HG03439 (cell line): ENCODE results near the gene CSNK2A3.

Experiments used
- ATAC-seq: cut with Tn5 transposase; IDR thresholded peaks from one replicate; pipeline ENCODE4 v1.9.1; 2021; ENCODE audit warnings: mild to moderate bottlenecking, moderate library complexity; ENCODE audit not compliant: unreplicated experiment

CSNK2A3 gene

GRCh38 chr11:11344045-11344444 is 9.0 kb downstream of the CSNK2A3 start:
- ATAC-seq, result no peak

- ATAC-seq, result no peak
These were observed 14.7 kb downstream of the CSNK2A3 start for GRCh38 chr11:11338304-11338703.

GRCh38 chr11:11336664-11337063 is 16.4 kb downstream of the CSNK2A3 start:
- no peak for ATAC-seq

- ATAC-seq, result no peak
These were observed 18.0 kb downstream of the CSNK2A3 start for GRCh38 chr11:11335043-11335442.

- ATAC-seq, result no peak
These were observed 18.4 kb downstream of the CSNK2A3 start for GRCh38 chr11:11334607-11335006.

- no peak for ATAC-seq
These were observed 20.8 kb downstream of the CSNK2A3 start for GRCh38 chr11:11332141-11332710.

- no peak for ATAC-seq
These were observed 23.8 kb downstream of the CSNK2A3 start for GRCh38 chr11:11329062-11329806.

- ATAC-seq, result no peak
These were observed 29.0 kb downstream of the CSNK2A3 start for GRCh38 chr11:11324090-11324489.

- no peak for ATAC-seq
These were observed 30.9 kb downstream of the CSNK2A3 start for GRCh38 chr11:11322101-11322500.

GRCh38 chr11:11320825-11321224 is 32.2 kb downstream of the CSNK2A3 start:
- ATAC-seq, result no peak

GRCh38 chr11:11318961-11319360 is 34.1 kb downstream of the CSNK2A3 start:
- ATAC-seq, result no peak

GRCh38 chr11:11318461-11318860 is 34.6 kb downstream of the CSNK2A3 start:
- ATAC-seq, result no peak

- no peak for ATAC-seq
These were observed 36.3 kb downstream of the CSNK2A3 start for GRCh38 chr11:11316651-11317230.

- no peak for ATAC-seq
These were observed 39.0 kb downstream of the CSNK2A3 start for GRCh38 chr11:11313902-11314692.

GRCh38 chr11:11313426-11313825 is 39.6 kb downstream of the CSNK2A3 start:
- no peak for ATAC-seq

- no peak for ATAC-seq
These were observed 40.3 kb downstream of the CSNK2A3 start for GRCh38 chr11:11312738-11313137.

GRCh38 chr11:11311169-11311568 is 41.9 kb downstream of the CSNK2A3 start:
- ATAC-seq, result no peak

GRCh38 chr11:11309906-11310305 is 43.1 kb downstream of the CSNK2A3 start:
- no peak for ATAC-seq

GRCh38 chr11:11308249-11308648 is 44.8 kb downstream of the CSNK2A3 start:
- ATAC-seq, result no peak

- no peak for ATAC-seq
These were observed 46.2 kb downstream of the CSNK2A3 start for GRCh38 chr11:11306855-11307254.

- ATAC-seq, result no peak
These were observed 48.5 kb downstream of the CSNK2A3 start for GRCh38 chr11:11304550-11304949.

GRCh38 chr11:11302565-11302964 is 50.5 kb downstream of the CSNK2A3 start:
- ATAC-seq, result no peak
